AG09319 (cell line): Measurements from ENCODE around the gene CEACAM7.

ENCODE experiments used
- DNase-seq: peaks from one replicate; pipeline ENCODE4 v3.0.0-alpha.2; 2010; ENCODE audit warnings: low read depth; ENCODE audit errors: extremely low read depth
- TF ChIP-seq, protein P1 (sequence below): IDR thresholded peaks from 2 replicates; pipeline ENCODE4 v1.5.1; 2011; ENCODE audit warnings: low read depth, mild to moderate bottlenecking, inconsistent platforms, low read length, moderate library complexity

The CEACAM7 gene

DNA sequence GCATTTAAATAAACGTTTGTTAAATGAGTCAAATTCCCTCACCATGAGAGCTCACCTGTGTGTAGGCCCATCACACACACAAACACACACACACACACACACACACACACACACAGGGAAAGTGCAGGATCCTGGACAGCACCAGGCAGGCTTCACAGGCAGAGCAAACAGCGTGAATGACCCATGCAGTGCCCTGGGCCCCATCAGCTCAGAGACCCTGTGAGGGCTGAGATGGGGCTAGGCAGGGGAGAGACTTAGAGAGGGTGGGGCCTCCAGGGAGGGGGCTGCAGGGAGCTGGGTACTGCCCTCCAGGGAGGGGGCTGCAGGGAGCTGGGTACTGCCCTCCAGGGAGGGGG is 11.9 kb upstream of the CEACAM7 start:
- TF ChIP-seq, protein P1, sequence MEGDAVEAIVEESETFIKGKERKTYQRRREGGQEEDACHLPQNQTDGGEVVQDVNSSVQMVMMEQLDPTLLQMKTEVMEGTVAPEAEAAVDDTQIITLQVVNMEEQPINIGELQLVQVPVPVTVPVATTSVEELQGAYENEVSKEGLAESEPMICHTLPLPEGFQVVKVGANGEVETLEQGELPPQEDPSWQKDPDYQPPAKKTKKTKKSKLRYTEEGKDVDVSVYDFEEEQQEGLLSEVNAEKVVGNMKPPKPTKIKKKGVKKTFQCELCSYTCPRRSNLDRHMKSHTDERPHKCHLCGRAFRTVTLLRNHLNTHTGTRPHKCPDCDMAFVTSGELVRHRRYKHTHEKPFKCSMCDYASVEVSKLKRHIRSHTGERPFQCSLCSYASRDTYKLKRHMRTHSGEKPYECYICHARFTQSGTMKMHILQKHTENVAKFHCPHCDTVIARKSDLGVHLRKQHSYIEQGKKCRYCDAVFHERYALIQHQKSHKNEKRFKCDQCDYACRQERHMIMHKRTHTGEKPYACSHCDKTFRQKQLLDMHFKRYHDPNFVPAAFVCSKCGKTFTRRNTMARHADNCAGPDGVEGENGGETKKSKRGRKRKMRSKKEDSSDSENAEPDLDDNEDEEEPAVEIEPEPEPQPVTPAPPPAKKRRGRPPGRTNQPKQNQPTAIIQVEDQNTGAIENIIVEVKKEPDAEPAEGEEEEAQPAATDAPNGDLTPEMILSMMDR: no peak
- DNase-seq: no peak

DNA sequence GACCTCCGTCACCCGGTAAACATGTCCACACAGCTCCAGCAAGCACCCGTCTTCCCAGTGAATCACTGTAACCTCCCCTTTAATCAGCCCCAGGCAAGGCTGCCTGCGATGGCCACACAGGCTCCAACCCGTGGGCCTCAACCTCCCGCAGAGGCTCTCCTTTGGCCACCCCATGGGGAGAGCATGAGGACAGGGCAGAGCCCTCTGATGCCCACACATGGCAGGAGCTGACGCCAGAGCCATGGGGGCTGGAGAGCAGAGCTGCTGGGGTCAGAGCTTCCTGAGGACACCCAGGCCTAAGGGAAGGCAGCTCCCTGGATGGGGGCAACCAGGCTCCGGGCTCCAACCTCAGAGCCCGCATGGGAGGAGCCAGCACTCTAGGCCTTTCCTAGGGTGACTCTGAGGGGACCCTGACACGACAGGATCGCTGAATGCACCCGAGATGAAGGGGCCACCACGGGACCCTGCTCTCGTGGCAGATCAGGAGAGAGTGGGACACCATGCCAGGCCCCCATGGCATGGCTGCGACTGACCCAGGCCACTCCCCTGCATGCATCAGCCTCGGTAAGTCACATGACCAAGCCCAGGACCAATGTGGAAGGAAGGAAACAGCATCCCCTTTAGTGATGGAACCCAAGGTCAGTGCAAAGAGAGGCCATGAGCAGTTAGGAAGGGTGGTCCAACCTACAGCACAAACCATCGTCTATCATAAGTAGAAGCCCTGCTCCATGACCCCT is 11.3 kb upstream of the CEACAM7 start:
- no peak for DNase-seq
- TF ChIP-seq, protein P1: no peak

DNA sequence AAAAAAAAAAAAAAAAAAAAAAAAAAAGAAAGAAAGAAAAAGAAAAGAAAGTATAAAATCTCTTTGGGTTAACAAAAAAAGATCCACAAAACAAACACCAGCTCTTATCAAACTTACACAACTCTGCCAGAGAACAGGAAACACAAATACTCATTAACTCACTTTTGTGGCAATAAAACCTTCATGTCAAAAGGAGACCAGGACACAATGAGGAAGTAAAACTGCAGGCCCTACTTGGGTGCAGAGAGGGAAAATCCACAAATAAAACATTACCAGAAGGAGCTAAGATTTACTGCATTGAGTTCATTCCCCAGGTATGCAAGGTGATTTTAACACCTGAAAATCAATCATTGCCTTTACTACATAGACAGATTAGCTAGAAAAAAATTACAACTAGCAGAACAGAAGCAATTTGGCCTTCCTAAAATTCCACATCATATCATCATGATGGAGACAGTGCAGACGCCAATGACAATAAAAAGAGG is 10.7 kb upstream of the CEACAM7 start:
- no peak for DNase-seq
- TF ChIP-seq, protein P1: no peak

DNA sequence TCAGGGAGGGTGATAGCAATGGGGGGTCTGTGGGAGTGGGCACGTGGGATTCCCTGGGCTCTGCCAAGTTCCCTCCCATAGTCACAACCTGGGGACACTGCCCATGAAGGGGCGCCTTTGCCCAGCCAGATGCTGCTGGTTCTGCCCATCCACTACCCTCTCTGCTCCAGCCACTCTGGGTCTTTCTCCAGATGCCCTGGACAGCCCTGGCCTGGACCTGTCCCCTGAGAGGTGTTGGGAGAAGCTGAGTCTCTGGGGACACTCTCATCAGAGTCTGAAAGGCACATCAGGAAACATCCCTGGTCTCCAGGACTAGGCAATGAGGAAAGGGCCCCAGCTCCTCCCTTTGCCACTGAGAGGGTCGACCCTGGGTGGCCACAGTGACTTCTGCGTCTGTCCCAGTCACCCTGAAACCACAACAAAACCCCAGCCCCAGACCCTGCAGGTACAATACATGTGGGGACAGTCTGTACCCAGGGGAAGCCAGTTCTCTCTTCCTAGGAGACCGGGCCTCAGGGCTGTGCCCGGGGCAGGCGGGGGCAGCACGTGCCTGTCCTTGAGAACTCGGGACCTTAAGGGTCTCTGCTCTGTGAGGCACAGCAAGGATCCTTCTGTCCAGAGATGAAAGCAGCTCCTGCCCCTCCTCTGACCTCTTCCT is 9.3 kb upstream of the CEACAM7 start:
- TF ChIP-seq, protein P1: no peak
- no peak for DNase-seq

DNA sequence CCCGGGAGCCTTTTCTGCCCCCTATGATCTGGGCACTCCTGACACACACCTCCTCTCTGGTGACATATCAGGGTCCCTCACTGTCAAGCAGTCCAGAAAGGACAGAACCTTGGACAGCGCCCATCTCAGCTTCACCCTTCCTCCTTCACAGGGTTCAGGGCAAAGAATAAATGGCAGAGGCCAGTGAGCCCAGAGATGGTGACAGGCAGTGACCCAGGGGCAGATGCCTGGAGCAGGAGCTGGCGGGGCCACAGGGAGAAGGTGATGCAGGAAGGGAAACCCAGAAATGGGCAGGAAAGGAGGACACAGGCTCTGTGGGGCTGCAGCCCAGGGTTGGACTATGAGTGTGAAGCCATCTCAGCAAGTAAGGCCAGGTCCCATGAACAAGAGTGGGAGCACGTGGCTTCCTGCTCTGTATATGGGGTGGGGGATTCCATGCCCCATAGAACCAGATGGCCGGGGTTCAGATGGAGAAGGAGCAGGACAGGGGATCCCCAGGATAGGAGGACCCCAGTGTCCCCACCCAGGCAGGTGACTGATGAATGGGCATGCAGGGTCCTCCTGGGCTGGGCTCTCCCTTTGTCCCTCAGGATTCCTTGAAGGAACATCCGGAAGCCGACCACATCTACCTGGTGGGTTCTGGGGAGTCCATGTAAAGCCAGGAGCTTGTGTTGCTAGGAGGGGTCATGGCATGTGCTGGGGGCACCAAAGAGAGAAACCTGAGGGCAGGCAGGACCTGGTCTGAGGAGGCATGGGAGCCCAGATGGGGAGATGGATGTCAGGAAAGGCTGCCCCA is 8.5 kb upstream of the CEACAM7 start:
- TF ChIP-seq, protein P1: no peak
- no peak for DNase-seq

DNA sequence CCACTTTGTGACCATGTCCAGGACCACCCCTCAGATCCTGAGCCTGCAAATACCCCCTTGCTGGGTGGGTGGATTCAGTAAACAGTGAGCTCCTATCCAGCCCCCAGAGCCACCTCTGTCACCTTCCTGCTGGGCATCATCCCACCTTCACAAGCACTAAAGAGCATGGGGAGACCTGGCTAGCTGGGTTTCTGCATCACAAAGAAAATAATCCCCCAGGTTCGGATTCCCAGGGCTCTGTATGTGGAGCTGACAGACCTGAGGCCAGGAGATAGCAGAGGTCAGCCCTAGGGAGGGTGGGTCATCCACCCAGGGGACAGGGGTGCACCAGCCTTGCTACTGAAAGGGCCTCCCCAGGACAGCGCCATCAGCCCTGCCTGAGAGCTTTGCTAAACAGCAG is 7.7 kb upstream of the CEACAM7 start:
- TF ChIP-seq, protein P1: no peak
- no peak for DNase-seq
